Epithelial cell of esophagus (primary cell): ENCODE measurements around the gene ZNF680.
"Not testable (repeated sequence)": the region's sequence is repeated elsewhere in the genome, so short reads cannot be mapped to it uniquely, and the experiment has no call there.

Experiments used
- DNase-seq: peaks from one replicate; pipeline ENCODE4 v3.0.0; 2010; ENCODE audit warnings: low read depth
- H3K4me3 ChIP-seq: 2 replicates; pipeline ENCODE4 v1.5.1; 2011; ENCODE audit warnings: mild to moderate bottlenecking, low read length, control low read depth
- TF ChIP-seq, protein P1 (sequence below): IDR thresholded peaks from 2 replicates; pipeline ENCODE4 v1.5.1; 2011; ENCODE audit warnings: low read depth, mild to moderate bottlenecking, low read length, control low read depth, inconsistent platforms; ENCODE audit not compliant: insufficient read depth; ENCODE audit errors: missing control alignments

The ZNF680 gene

DNA sequence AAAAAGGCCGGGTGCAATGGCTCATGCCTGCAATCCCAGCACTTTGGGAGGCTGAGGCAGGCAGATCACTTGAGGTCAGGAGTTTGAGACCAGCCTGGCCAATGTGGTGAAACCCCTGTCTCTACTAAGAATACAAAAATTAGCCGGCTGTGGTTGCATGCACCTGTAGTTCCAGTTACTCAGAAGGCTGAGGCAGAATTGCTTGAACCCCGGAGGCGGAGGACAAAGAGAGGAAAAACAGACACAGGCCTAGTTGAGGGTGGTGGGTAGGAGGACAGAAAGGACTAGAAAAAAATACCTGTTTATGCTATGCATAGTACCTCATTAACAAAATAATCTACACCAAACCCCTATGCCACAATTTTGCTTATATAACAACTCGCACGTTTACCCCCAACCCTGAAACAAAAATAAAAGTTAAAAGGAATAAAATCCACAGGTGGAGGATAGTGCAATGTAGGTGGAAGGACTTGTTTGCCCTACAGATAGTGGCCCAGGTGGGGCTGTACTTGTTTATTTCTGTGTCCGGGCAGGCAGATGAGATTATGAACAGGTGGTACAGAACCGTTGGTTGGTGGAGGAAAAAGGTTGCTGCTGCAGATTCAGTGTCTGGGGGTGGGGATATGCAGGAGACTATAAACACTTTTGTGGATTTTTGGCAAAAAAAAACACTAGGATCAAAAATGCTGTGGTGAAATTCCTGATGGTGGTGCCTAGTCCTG is 5.1 kb downstream of the ZNF680 start:
- H3K4me3 ChIP-seq, result no peak overlapping the region
- TF ChIP-seq, protein P1, sequence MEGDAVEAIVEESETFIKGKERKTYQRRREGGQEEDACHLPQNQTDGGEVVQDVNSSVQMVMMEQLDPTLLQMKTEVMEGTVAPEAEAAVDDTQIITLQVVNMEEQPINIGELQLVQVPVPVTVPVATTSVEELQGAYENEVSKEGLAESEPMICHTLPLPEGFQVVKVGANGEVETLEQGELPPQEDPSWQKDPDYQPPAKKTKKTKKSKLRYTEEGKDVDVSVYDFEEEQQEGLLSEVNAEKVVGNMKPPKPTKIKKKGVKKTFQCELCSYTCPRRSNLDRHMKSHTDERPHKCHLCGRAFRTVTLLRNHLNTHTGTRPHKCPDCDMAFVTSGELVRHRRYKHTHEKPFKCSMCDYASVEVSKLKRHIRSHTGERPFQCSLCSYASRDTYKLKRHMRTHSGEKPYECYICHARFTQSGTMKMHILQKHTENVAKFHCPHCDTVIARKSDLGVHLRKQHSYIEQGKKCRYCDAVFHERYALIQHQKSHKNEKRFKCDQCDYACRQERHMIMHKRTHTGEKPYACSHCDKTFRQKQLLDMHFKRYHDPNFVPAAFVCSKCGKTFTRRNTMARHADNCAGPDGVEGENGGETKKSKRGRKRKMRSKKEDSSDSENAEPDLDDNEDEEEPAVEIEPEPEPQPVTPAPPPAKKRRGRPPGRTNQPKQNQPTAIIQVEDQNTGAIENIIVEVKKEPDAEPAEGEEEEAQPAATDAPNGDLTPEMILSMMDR, result no peak
- DNase-seq, result no peak

DNA sequence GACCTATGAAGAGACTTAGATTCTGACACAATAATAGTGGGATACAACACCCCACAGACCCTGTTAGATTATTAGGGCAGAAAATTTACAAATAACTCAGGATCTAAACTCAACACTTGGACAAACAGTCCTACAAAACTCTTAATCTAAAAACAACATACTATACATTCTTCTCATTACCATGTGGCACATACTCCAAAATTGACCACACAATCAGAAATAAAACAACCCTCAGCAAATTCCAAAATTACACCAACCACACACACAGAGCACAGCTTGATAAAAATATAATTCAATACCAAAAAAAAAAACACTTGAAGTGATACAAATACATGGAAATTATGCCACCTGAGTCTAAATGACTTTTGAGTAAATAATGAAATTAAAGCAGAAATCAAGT is 7.8 kb downstream of the ZNF680 start:
- DNase-seq, result no peak
- TF ChIP-seq, protein P1, result no peak
- H3K4me3 ChIP-seq, result no peak overlapping the region

GRCh38 chr7:64554188-64554587 is 8.7 kb downstream of the ZNF680 start:
- not testable (repeated sequence) for DNase-seq, H3K4me3 ChIP-seq

DNA sequence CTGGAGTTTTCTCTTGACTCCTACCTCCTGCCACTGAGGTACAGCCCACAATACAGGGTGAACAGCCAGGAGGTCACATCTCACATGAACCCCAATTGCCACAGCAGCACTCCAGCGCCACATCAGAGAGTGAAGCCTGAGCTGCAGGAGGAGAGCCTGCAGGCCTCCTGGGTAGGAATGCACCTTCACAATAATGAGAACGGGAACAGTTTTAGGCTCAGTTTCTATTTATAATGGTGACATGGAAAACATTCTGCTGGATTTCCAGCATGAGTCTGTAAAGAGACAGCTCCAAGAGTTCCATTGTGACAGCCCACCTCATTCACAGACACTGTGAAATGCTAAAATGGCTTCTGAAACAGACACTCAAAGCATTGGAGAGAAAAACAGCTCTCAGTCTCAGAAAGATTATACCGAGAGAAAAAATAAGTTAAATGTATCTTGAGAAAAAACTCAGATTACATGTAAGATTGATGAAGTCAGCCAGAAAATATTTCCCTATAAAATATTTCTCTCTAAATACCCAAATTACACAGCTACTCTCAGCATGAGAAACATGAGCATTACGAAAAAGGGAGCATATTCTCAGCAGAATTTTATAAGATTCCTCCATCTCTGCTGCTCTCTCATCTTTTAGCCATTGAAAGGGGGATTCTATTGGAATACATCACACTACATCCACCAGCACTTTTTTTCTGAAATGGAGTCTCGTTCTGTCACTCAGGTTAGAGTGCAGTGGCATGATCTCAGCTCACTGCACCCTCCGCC is 11.3 kb downstream of the ZNF680 start:
- no peak overlapping the region for H3K4me3 ChIP-seq
- TF ChIP-seq, protein P1, result no peak
- DNase-seq, result no peak

GRCh38 chr7:64544010-64544409 is 18.9 kb downstream of the ZNF680 start:
- no peak overlapping the region for H3K4me3 ChIP-seq
- TF ChIP-seq, protein P1, result no peak
- no peak for DNase-seq

DNA sequence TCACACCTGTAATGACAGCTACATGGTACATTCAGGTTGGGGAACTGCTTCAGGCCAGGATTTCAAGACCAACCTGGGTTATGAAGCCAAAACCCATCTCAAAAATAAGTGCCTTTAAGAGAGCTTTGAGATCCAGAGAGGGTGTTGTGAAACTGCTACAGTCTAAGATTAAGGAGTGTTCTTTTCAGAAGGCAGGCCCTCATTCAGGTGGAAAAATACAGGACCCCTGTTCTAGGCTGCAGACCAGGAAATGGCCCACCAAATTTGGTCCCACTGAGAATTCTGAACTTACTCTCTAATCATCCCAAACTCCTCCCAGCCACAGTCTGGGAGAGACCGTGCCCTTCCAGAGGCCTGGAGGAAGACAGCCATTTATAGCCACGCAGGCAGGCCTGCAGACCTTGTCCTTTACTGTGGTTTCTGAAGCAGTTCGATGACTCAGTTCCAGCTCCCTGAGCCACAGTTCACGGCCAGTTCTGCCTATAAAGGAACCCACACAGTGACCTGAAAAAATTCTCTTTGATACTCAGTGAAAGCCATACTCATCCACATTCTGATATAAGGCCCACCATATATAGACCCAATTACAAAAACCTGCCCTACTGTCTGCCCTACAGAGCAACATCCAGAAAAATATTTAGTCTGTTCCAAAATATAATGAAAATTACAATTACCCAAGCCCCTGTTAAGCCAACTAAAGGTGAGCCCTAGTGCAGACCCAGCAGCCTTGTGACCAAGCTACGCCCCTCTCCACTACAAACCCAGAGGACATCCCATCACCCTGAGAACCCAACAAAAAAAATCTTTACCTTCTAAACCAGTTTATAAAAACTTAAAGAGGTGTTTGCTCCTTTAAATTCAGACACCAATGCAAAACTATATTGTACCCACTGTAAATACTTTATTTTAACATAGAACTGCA is 21.2 kb downstream of the ZNF680 start:
- DNase-seq, result peak; percentile 45
- H3K4me3 ChIP-seq, result no peak overlapping the region
- TF ChIP-seq, protein P1, result no peak

DNA sequence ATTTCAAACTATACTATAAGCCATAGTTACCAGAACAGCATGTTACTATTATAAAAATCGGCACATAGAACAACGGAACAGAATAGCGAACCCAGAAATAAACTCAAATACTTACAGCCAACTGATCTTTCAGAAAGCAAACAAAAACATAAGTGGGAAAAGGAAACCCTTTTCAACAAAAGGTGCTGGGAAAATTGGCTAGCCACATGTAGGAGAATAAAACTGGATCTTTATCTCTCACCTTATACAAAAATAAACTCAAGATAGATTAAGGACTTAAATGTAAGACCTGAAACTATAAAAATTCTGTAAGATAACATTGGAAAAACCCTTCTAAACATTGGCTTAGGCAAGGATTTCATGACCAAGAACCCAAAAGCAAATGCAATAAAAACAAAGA is 29.1 kb downstream of the ZNF680 start:
- TF ChIP-seq, protein P1, result no peak
- no peak for DNase-seq
- H3K4me3 ChIP-seq, result no peak overlapping the region
